HG03025 (cell line): ENCODE measurements around the gene SH2D3C.
A peak's percentile ranks its signal among the peaks of the same experiment; 100 is the strongest.
"Not testable (repeated sequence)": the region's sequence is repeated elsewhere in the genome, so short reads cannot be mapped to it uniquely, and the experiment has no call there.

ENCODE experiments used
- ATAC-seq: cut with Tn5 transposase; IDR thresholded peaks from one replicate; pipeline ENCODE4 v1.9.1; 2021; ENCODE audit warnings: mild to moderate bottlenecking, moderate library complexity; ENCODE audit not compliant: unreplicated experiment, low FRiP score

SH2D3C gene

DNA sequence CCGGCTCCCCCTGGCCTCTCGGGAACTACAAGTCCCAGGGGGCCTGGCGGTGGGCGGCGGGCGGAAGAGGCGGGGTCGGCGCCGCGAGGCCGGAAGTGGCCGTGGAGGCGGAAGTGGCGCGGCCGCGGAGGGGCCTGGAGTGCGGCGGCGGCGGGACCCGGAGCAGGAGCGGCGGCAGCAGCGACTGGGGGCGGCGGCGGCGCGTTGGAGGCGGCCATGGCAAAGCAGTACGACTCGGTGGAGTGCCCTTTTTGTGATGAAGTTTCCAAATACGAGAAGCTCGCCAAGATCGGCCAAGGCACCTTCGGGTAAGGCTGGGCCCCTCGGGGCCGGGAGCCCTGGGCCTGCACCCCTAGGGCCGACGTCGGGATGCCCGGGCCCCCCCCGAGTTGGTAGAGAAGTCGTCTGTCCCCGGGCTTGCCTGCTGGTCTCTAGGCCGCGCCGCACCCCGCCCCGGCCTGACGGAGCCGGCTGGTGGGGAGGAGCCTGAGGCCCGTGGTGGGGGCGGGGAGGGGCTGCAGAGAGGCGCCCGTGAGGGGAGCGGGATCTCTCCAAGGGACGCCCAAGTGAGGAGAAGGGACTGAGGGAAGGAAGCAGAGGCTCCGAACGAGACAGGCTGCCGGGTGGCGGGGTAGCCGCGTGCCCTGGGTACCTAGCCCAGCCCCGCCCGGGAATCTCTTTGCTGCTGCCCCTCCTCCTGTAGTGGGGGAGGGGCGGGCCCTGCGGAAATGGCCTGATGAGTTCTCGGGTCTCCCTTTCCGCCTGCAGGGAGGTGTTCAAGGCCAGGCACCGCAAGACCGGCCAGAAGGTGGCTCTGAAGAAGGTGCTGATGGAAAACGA lies 7.7 kb upstream of the SH2D3C start, which contains the start of gene CDK9:
Gene CDK9 (plus strand): TSS at position 102 of the 840 bp plus-strand sequence. CDS start 115 bp downstream, at position 217.
- peak; percentile 63 for ATAC-seq

DNA sequence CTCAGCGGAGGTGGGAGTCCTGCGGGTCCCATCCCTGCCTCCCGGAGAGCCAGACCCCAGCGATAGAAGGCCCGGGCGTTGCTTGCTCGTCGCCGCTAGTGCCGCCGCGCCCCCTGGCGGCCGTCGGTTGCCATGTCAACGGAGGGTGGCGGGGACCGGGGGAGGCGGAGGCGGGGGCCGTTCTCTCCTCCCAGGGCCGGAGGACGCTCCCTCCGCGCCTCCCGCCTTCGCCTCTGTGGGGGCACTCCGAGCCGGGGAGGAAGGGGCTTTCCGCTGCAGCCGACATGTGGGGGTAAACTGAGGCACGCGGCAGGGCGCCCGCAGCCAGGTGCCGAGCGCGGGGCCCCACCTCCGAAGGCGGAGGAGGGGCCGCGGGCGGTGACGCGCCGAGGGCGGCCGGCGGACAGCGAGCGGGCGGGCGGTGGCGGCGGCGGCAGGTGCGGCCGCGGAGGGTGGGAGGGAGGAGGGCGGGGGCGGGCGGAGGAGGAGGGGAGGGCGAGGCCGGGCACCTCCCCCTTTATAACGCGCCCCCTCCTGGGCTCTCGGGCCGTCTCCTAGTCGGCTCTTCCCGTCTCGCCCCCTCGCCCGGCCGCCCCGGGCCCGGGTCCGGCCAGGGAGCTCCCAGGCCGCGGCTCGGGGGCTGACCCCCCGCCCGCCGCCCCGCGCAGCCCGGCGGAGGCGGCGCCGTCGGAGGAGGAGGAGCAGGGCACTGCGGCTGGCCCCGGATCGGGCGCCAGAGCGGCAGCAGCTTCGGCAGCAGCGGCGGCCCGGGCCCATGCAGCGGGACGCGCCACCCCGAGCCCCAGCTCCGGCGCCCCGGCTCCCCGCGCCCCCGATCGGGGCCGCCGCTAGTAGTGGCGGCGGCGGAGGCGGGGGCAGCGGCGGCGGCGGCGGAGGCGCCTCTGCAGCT lies 6.8 kb upstream of the SH2D3C start:
- peak; percentile 41 for ATAC-seq

- no peak for ATAC-seq
These were observed 4.9 kb upstream of the SH2D3C start for GRCh38 chr9:127783111-127784008.

- ATAC-seq, result no peak
These were observed 3.3 kb upstream of the SH2D3C start for GRCh38 chr9:127781806-127782205.

DNA sequence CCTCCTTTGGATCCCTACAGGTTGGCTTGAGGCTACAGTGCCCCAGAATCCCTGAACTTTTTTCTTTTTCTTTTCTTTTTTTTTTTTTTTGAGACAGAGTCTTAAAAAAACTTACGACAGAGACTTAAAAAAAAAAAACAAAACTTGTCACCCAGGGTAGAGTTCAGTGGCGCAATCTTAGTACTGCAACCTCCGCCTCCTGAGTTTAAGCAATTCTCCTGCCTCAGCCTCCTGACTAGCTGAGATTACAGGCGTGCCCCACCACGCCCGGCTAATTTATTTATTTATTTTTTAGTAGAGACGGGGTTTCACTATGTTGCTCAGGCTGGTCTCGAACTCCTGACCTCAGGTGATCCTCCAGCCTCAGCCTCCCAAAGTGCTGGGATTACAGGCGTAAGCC lies 2.4 kb upstream of the SH2D3C start:
- not testable (repeated sequence) for ATAC-seq

- no peak for ATAC-seq
These were observed 1.8 kb upstream of the SH2D3C start for GRCh38 chr9:127780126-127780885.

DNA sequence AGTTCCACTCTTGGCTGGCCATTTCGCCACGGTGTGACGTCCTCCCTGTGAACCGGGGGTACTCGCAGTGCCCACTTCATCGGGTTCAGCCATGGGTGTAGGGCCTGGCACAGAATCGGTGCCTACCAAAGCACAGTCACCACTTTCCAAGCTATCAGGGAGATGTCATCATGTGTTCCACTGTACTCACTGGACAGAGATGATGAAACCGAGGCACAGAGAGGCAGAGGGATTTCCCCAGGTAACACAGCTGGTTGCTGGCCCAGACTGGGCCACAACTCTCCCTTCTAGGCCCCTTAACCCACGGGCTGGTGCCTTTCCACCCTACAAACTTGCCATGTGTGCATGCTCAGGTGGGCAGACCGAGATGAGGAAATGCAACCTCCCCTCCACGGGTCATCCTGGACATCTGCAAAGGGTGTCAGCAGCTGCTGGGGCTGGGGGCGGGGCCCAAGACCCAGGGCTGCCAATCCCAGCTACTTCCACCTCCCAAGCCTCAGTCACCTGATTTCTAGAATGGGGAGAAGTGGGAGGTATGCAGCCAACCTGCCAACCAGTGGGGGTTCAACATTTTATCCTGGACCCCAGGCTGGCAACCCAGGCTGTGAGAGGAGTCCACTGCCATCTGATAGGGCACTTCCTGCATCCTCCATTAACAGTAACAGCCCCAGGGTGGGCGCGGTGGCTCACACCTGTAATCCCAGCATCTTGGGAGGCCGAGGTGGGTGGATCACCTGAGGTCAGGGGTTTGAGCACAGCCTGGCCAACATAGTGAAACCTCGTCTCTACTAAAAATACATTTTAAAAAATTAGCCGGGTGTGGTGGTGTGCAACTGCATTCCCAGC lies 893 bp upstream of the SH2D3C start:
- peak; percentile 36 for ATAC-seq

- no peak for ATAC-seq
These were observed 992 bp downstream of the SH2D3C start for GRCh38 chr9:127777368-127777980.

GRCh38 chr9:127776924-127777289 lies 1.6 kb downstream of the SH2D3C start:
- ATAC-seq, result no peak

DNA sequence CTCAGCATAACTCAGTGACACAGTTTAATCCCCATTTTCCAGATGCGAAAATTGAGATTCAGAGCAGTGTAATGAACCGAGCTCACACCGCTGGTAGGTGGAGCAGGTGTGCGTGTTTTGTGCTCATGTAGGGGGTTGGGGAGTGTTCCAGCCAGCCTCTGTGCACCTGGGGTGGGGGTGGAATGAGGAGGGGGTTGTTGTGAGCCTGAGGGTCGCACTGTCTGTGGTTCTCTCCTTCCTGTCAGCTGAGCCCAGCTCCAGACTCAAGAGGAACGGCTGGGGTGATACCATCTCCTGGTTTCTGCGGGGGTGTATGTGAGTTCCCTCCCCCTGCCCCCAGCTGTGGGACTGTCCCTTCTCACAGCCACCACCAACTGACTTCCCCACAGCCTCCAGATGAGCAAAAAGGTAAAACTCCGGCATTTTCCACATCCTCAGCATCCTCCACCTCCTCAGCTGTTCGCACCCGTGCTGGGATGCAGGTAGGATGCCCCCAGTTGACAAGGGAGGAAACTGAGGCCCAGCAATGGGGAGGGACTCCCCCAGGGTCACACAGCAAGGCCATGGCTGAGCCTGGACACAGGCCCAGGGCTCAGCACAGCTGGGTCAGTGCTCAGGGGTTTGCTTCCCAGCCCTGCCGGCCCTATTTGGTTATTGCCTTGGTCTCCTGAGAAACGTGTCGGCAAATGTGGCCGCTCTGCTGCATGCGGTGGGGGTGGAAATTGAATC lies 2.1 kb downstream of the SH2D3C start:
- ATAC-seq, result no peak

DNA sequence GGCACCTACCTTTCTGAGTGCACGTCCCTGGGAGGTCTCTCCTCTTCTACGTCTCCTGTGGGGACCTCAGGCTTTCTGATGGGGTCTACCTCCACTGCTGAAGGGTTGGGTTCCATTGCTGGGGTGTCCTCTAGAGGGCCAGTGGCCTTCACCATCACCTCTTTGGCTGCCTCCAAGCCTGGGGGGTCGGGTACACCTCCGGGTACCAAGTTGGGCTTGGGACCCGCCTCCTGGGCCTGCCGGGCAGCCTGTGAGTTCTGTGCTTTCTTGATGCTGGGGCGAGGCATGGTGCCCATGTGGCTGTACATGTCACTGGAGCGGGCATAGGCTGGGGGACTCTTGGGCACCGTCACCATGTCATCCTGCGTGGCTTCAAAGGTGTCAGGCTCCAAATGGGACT lies 4.5 kb downstream of the SH2D3C start:
- no peak for ATAC-seq

GRCh38 chr9:127773272-127773671 lies 5.2 kb downstream of the SH2D3C start:
- no peak for ATAC-seq

DNA sequence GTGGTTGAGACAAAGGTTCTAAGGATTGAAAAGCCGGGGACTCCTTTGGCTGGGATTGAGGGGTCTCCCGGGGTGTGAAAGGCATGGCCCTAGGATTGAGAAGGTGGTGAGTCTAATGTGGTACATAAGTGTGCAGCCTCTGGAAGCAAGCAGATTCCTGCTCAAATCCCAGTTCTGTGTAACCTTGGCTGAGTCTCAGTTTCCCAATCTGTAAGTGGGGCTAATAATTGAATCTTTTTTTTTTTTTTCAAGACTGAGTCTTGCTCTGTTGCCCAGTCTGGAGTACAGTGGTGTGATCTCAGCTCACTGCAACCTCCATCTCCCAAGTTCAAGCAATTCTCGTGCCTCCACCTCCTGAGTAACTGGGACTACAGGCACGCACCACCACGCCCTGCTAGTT lies 5.9 kb downstream of the SH2D3C start:
- ATAC-seq, result no peak

GRCh38 chr9:127771570-127772189 lies 6.8 kb downstream of the SH2D3C start:
- ATAC-seq, result no peak

DNA sequence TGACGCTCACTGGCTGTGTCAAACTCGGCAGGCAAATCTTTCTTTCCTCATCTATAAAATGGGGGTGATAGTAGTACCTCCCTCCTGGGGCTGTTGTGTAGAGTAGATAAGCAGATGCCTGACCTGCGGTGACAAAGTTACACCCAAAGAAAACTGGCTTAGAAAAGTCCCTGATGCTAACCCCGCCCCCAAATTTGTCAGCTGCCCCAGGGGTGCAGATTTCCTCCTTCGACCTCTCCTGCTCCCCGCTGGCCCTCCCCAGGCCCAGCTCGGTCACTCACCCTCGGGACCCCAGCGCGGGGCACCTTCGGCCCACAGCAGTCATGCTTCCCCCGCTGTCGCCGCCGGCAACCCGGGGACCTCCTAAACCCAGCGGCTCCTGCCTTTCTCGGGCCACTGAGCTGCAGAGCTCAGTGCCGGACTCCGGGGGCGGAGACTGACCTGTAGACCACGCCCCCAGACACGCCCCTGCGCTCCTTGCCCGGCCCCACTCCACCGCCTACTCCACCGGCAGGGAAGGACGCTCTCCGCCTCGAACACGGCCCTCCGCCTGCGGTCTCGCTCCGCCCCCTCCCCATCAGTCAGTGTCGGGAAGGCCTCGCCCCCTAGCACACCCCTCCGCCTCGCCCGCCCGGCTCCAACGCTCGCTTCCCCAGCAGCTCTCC lies 7.4 kb downstream of the SH2D3C start:
- peak; percentile 88 for ATAC-seq

- ATAC-seq, result no peak
These were observed 7.9 kb downstream of the SH2D3C start for GRCh38 chr9:127770583-127770904.
